Body of pancreas (tissue), 4 donors: ENCODE measurements around the gene ENO3.

Experiments
- POLR2A ChIP-seq, 3 donors: fragments of 450-650 bp; IDR thresholded peaks; one replicate each; pipeline ENCODE4 v1.6.1; 2016; ENCODE audit warnings: antibody characterized with exemption in 3 of 3, mild to moderate bottlenecking in 2 of 3
- TF ChIP-seq, protein P1 (sequence below), 7 experiments: fragments of 450-650 bp in 4 of 7; fragments of 200-600 bp in 3 of 7; sonication (generic) in 3 of 7; IDR thresholded peaks; one replicate each; pipeline ENCODE4 v1.5.1; 2016 to 2019; ENCODE audit warnings: antibody characterized with exemption in 7 of 7

DNA sequence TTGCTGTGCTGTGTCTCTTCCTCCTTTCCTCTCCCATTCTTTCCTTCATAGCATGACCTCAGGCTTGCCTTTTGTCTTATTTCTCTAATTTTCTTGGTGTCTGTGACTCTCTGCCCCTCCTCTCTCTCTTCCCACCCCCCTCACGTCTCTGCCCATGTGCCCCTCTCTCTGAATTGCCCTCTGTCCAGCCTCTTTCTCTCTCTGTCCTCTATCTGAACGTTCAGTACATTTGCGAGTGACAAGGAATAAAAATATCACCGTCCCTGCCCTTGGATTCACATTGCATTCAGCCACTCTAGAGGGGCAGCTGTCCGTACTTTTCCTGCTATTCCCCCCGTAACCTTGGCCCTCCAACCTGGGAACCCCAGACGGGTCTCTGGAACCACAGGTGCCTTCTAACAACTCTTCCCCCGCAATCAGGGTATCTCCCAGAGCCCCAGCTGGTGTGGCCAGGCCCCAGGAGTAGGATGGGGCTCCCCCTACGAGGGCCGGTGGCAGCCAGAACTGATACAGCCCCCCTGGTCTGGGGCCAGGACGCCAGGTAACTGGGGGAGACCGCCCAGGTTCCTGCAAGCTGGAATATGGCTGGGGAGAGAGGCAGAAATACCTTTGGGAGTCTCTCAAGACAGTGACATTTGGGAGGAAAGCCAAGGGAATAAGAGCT lies 48.6 kb downstream of the ENO3 start:
- TF ChIP-seq, protein P1, sequence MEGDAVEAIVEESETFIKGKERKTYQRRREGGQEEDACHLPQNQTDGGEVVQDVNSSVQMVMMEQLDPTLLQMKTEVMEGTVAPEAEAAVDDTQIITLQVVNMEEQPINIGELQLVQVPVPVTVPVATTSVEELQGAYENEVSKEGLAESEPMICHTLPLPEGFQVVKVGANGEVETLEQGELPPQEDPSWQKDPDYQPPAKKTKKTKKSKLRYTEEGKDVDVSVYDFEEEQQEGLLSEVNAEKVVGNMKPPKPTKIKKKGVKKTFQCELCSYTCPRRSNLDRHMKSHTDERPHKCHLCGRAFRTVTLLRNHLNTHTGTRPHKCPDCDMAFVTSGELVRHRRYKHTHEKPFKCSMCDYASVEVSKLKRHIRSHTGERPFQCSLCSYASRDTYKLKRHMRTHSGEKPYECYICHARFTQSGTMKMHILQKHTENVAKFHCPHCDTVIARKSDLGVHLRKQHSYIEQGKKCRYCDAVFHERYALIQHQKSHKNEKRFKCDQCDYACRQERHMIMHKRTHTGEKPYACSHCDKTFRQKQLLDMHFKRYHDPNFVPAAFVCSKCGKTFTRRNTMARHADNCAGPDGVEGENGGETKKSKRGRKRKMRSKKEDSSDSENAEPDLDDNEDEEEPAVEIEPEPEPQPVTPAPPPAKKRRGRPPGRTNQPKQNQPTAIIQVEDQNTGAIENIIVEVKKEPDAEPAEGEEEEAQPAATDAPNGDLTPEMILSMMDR (IDR thresholded peaks at IDR 0.05), result no peak
- TF ChIP-seq POLR2A (IDR thresholded peaks at IDR 0.05), result no peak
